ENCODE measurements around the gene CATSPER2. TPM values are rescaled to one million over a fixed set of nuclear protein-coding genes. Genes with fewer than 3 reads are reported as not detected.
"Not testable (repeated sequence)": the region's sequence is repeated elsewhere in the genome, so short reads cannot be mapped to it uniquely, and the experiment has no call there.

The CATSPER2 gene
- 1 to 10 TPM in 1 of 2 donors, under 1 TPM in 1; 0.26 to 1.7 TPM for total RNA-seq

GRCh38 chr15:43648649-43649429 is at the start of gene CATSPER2:
Gene CATSPER2, minus strand, starts transcription at chr15:43648844. Its CDS starts 783 bp downstream, at chr15:43648061.
- Histone ChIP-seq H3K36me3 (peaks cover 9% of the 10 kb centered on the region), H3K4me3 (no peak within 1 kb of the TSS), H3K27me3 (no peaks in the 10 kb centered on the region), H3K27ac (no peak within 1 kb of the TSS), H3K4me1 (no peaks in the 10 kb centered on the region), H3K9me3 (no peaks in the 10 kb centered on the region)
- no peak for TF ChIP-seq CTCF (IDR thresholded peaks at IDR 0.05)
- no peak for DNase-seq (ENCODE audit: low spot score)

GRCh38 chr15:43693148-43694022 is 44.7 kb upstream of the CATSPER2 start, which contains the start of gene CKMT1A:
Gene CKMT1A, plus strand, starts transcription at chr15:43693859. Its CDS starts 192 bp downstream, at chr15:43694051.
- not testable (repeated sequence) for H3K36me3 ChIP-seq; H3K27me3 ChIP-seq; DNase-seq (ENCODE audit: low spot score); H3K4me1 ChIP-seq; H3K4me3 ChIP-seq; H3K9me3 ChIP-seq; H3K27ac ChIP-seq

GRCh38 chr15:43692679-43693078 is 44.0 kb upstream of the CATSPER2 start:
- H3K27ac ChIP-seq; H3K4me3 ChIP-seq; DNase-seq (ENCODE audit: low spot score); H3K36me3 ChIP-seq; H3K27me3 ChIP-seq; H3K4me1 ChIP-seq; H3K9me3 ChIP-seq: not testable (repeated sequence)

- DNase-seq (ENCODE audit: low spot score); H3K9me3 ChIP-seq; H3K4me3 ChIP-seq; H3K36me3 ChIP-seq; H3K27me3 ChIP-seq; H3K27ac ChIP-seq; H3K4me1 ChIP-seq: not testable (repeated sequence)
Observed at GRCh38 chr15:43689604-43690301, 41.1 kb upstream of the CATSPER2 start.

- H3K27me3 ChIP-seq; H3K4me1 ChIP-seq; H3K4me3 ChIP-seq; DNase-seq (ENCODE audit: low spot score); H3K27ac ChIP-seq; H3K9me3 ChIP-seq; H3K36me3 ChIP-seq: not testable (repeated sequence)
Observed at GRCh38 chr15:43674175-43674574, 25.5 kb upstream of the CATSPER2 start.

- not testable (repeated sequence) for H3K36me3 ChIP-seq; H3K9me3 ChIP-seq; DNase-seq (ENCODE audit: low spot score); H3K4me1 ChIP-seq; H3K4me3 ChIP-seq; H3K27me3 ChIP-seq; H3K27ac ChIP-seq
Observed at GRCh38 chr15:43666177-43666576, 17.5 kb upstream of the CATSPER2 start.

- DNase-seq (ENCODE audit: low spot score); H3K9me3 ChIP-seq; H3K4me3 ChIP-seq; H3K27ac ChIP-seq; H3K36me3 ChIP-seq; H3K27me3 ChIP-seq; H3K4me1 ChIP-seq: not testable (repeated sequence)
Observed at GRCh38 chr15:43663333-43663732, 14.7 kb upstream of the CATSPER2 start.

GRCh38 chr15:43662293-43662692 is 13.6 kb upstream of the CATSPER2 start:
- not testable (repeated sequence) for H3K9me3 ChIP-seq; H3K4me1 ChIP-seq; H3K36me3 ChIP-seq; H3K27me3 ChIP-seq; DNase-seq (ENCODE audit: low spot score); H3K27ac ChIP-seq; H3K4me3 ChIP-seq

- H3K9me3 ChIP-seq; H3K36me3 ChIP-seq; H3K4me1 ChIP-seq; H3K27ac ChIP-seq; H3K27me3 ChIP-seq; DNase-seq (ENCODE audit: low spot score); H3K4me3 ChIP-seq: not testable (repeated sequence)
Observed at GRCh38 chr15:43659727-43660126, 11.1 kb upstream of the CATSPER2 start.

GRCh38 chr15:43649430-43649926 is 834 bp upstream of the CATSPER2 start:
- H3K4me1 ChIP-seq; H3K27me3 ChIP-seq; DNase-seq (ENCODE audit: low spot score); H3K27ac ChIP-seq; H3K36me3 ChIP-seq; H3K4me3 ChIP-seq; H3K9me3 ChIP-seq: not testable (repeated sequence)

GRCh38 chr15:43638464-43639204 is 10.0 kb downstream of the CATSPER2 start:
- H3K4me1 ChIP-seq; H3K27ac ChIP-seq; DNase-seq (ENCODE audit: low spot score); H3K27me3 ChIP-seq; H3K36me3 ChIP-seq; H3K9me3 ChIP-seq; H3K4me3 ChIP-seq: not testable (repeated sequence)

GRCh38 chr15:43626937-43627336 is 21.7 kb downstream of the CATSPER2 start:
- not testable (repeated sequence) for H3K27me3 ChIP-seq; H3K9me3 ChIP-seq; H3K4me1 ChIP-seq; H3K4me3 ChIP-seq; H3K36me3 ChIP-seq; DNase-seq (ENCODE audit: low spot score); H3K27ac ChIP-seq
